ENCODE data around the gene GTF3C1.
"Not testable (repeated sequence)": the region's sequence is repeated elsewhere in the genome, so short reads cannot be mapped to it uniquely, and the experiment has no call there.

Gene GTF3C1

DNA sequence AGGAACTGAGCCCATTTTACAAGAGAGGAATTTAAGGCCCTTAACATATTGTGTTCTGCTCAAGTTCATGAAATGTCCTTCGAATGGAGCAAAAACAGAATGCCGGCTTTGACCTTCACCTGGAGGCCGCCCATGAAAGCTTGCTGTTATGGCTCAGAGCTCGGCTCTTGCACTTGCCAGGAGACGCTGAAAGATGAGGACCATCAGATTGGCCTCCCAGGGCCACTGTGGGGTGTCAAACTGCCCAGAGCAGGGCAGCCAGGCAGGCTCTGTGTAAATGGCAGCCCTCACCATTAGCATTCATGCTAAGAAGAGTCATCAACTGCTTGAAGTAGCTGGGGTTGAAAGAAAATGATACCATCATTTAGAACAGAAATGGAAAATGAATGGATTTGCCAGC lies 108.4 kb downstream of the GTF3C1 start:
- DNase-seq (ENCODE audit: low read depth): no peak

DNA sequence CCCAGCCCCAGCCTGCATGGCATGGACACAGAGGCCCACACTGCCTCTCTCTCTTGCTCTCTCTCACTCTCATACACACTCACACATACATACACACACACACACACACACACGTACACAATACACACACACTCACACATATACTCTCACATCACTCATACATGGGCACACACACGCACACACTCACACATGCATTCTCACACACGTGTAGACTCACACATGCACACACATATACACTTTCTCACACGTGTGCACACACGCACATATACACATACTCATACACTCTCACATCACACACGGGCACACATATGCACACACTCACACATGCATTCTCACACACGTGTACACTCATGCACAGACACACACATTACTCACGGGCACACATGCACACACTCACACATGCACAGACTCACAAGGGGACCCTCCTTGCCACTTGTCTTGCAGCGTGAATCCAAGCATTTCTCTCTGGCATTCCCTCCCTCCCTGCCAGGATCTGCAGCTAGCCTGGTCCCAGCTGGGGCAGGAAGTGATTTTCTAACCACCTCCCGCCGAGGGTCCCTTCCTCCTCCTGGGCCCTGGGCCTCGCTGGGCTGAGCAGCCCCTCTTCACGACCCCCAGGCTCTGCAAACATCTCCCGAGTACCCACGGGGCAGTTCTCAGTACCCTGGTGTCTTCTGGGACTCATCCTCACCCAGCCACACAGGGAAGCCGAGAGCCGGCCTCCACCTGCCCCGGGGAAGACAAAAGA lies 110.3 kb downstream of the GTF3C1 start:
- no peak for DNase-seq (ENCODE audit: low read depth)

DNA sequence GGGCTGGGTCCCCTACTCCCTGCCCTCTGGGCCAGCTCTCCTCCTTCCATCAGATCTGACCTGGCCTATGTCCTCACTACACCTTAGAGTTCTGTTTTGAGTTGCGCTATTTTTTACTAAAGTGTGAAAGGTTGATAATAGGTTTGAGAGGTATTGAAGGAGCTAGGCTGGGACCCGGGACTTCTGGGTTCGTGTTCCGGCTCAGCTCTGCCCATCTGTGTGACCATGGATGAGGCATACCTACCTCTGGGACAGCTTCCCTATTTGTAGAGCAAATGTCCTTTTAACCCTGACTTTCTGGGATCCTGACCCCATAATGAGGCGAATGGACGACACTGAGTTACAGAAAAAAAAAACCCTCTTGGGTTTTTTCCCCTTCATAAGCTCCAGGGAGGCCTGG lies 111.8 kb downstream of the GTF3C1 start:
- DNase-seq (ENCODE audit: low read depth): no peak

DNA sequence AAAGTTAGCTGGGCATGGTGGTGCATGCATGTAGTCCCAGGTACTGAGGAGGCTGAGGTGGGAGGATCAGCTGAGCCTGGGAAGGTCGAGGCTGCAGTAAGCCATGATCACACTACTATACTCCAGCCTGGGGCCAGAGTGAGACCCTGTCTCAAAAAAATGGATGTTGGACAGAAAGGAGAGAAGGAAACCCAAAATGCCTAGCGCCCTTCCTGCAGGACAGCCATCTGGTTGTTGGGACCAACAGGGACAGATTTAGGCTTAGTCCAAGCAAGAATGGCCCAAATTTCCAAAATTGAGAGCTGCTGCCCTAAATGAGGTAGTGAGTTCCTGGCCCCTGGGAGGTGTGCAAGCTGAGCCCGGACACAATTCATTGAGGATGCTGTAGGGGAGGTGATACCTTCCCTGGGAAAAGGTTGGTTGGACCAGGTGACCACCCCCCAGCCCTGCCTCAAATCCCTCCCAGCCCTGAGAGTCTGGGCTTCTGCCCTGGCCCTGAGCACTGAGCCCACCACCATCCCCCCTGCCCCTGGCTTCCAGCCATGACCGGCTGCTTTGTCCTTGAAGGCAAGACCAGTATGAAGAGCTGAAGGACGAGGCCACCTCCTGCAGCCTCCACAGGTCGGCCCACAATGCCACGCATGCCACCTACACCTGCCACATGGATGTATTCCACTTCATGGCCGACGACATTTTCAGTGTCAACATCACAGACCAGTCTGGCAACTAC lies 112.6 kb downstream of the GTF3C1 start:
- no peak for DNase-seq (ENCODE audit: low read depth)

DNA sequence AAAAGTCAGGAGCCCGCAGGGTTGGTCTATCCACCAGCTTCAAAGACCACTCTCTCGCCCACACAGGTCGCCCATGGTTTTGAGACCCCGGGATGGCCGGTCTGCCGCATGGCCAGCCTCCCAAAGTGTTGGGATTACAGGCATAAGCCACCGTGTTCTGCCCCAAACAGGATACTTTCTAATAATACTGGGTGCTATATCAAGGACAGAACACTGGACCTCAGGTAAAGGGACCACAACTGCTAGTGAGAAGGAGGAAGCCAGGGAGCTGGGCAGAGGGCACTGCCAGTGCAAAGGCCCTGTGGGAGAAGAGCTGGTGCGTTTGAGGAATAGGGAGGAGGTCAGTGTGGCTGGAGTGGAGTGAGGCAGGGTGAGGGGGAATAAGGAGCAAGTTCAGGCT lies 113.6 kb downstream of the GTF3C1 start:
- DNase-seq (ENCODE audit: low read depth): no peak

DNA sequence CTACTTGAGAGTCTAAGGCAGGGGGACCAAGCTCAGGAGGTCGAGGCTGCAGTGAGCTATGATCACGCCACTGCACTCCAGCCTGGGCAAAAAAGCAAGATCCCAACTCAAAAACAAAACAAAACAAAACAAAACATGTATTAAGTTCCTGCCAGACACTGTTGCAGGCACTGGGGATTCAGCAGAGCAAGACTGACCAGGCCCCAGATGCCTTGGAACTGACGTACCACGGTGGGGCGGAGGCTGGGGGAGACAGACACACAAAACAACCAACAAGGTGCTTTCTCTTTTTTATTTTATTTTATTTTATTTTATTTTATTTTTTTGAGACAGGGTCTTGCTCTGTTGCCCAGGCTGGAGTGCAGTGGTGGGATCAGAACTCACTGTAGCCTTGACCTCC lies 114.6 kb downstream of the GTF3C1 start:
- DNase-seq (ENCODE audit: low read depth): not testable (repeated sequence)

DNA sequence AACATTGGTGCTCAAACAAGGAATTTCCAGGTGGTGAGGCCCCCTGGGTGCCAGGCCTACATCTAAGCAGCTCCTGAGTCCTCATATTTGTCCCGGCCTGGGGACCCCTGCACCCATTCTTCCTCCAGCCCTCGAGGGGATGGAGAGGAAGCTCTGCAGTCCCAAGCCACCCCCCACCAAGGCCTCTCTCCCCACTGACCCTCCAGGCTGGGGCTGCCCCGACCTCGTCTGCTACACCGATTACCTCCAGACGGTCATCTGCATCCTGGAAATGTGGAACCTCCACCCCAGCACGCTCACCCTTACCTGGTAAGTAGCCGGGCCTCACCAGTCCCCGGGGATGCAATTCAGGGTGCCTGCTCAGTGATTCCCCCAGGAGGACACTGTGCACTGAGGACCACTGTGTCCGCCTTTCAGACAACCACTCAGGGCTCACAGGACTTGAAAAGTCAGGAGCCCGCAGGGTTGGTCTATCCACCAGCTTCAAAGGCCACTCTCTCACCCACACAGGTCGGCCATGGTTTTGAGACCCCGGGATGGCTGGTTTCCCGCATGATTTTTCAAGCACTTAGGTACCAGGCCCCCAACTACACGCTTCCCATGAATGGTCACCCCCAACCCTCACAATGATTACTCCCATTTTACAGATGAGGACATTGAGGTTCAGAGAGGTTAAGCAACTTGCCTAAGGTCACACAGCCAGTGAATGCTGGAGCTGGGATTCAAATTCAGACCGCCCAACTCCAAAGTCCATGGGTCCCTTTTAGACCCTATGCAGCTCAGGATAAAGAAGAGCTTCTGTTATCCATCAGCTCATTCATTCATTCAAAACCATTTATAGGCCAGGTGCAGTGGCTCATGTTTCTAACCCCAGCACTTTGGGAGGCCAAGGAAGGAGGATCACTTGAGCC lies 115.3 kb downstream of the GTF3C1 start:
- DNase-seq (ENCODE audit: low read depth): no peak

DNA sequence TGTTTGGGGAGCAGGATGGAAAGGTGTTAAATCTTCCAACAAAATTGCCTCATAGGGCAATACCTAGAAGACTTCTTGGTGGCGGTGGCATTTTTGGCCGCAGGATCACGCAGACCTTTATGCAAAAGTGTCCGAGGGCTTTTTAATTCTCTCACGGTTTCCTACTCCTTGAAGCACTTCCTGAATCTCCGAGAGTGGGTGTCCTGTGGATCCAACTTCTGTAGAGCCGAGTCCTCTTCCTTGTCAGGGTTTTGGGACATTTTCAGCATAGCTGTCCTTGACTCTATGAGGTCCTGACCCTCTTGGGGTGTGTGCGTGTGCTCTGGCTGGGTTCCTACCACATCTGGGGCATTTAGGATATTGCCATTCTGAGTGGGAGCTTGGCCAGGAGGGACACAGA lies 116.1 kb downstream of the GTF3C1 start:
- DNase-seq (ENCODE audit: low read depth): no peak

DNA sequence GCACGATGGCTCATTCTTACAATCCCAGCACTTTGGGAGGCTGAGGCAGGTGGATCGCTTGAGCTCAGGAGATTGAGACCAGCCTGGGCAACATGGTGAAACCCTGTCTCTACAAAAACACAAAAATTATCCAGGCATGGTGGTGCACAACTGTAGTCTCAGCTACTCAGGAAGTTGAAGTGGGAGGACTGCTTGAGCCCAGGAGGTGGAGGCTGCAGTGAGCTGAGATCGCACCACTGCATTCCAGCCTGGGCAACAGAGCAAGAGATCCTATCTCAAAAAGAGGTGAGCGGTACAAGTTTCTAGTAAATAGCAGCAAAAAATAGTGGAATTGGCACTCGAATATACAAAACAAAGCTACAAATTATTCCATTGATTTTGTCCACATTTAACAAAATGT lies 116.5 kb downstream of the GTF3C1 start:
- not testable (repeated sequence) for DNase-seq (ENCODE audit: low read depth)

DNA sequence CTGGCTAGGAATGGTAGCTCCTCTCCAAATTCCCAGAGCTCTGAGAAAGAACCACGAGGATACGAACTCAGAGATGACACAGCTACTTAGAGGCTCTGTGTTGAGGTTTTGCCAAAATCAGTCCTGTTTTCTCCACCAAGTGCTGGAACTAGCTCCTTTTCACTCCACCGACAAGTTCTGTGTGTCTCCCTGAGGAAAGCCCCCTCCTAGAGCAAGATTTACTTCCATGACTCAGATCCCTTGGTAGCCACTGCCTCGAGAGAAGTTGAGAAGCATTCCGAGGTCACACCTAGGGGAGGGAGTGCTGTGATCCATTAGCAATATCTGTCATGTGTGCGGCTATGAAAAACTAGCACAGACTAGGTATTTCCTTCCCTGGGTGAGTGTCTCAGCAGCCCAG lies 117.2 kb downstream of the GTF3C1 start:
- no peak for DNase-seq (ENCODE audit: low read depth)

DNA sequence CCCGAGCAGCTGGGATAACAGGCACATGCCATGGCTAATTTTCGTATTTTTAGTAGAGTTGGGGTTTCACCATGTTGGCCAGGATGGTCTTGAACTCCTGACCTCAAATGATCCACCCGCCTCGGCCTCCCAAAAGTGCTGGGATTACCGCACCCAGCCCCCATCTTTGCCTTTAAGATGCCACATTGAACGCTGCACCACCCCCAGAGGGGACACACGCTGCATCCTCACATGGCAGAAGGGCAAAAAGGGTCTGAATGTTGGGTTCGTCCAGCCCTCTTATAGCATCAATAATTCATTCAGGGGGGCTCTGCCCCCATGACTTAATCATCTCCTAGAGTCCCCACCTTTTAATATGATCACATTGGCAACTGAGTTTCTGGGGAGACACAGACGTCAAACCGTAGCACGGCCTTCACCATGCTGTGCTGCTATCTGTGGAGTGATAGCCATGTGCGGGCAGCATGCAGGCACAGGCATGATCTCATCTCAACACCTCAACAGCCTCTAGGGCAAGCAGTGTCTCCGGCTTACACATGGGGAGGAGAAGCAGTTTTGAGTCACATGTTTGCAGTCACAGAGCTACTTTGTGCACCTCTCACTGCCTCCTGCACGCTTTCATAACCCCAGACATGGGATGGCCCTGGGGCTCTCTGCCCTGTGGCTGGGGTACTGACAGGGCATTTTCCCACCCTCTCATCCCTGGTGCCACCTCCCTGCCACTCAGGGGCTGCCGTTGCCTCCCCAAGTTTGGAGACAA lies 117.8 kb downstream of the GTF3C1 start:
- no peak for DNase-seq (ENCODE audit: low read depth)

DNA sequence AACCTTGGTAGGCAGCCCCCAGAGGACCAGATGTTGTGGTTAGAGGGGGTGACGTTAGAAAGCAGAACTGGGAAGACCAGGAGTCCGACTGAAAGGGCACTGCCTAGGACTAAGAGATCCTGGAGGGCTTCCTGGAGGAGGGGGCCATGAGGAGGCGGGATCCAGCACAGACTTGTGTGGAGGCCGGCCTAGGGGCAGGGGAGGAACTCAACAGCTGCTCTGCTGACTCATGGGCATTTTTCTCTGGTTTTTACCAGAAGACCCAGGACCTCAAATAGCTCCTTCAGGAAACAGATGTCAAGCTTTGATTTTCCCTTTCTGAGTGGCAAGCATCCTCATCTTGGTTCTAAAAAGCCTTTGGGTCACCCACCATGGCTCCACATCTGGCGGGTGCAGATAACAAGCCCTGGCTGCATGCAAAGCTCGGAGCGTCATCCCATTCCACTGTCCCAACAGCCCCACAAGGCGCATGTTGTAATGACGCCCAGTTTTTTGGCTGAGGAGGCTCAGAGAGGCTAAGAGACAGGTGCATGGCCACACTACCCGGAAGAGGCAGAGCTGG lies 118.7 kb downstream of the GTF3C1 start:
- no peak for DNase-seq (ENCODE audit: low read depth)

DNA sequence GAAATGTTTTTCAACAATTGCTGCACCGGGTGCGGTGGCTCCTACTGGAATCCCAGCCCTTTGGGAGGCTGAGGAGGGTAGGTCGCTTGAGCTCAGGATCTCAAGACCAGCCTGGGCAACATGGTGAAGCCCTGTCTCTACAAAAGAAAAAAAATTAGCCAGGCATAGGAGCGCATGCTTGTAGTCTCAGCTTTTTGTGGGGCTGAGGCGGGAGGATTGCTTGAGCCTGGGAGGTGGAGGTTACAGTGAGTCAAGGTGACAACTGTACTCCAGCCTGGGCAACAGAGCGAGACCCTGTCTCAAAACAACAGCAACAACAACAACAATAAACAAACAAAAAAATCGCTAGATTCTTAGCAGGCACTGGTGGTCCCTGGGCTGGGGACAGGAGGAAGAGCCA lies 119.2 kb downstream of the GTF3C1 start:
- DNase-seq (ENCODE audit: low read depth): no peak

DNA sequence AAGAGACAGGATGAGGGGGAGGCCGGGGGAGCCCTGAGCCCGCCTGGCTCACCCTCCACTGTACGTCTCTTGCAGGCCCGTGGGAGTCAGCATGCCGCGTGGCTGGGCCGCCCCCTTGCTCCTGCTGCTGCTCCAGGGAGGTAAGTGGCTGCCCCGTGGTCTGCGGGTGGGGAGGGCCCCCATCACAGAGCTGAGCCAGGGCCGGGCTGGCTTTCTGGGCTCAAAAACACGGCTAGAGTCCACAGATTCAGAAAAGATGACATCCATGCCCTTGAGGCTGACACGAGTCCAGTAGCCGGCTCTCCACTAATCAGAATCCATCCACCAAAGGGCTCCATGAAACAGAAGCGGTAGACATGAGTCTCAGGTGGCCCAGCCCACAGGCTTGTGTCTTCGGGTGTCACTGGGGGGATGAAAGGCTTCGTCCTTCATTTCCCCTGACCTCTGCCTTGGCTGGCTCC lies 119.7 kb downstream of the GTF3C1 start:
- DNase-seq (ENCODE audit: low read depth): no peak

DNA sequence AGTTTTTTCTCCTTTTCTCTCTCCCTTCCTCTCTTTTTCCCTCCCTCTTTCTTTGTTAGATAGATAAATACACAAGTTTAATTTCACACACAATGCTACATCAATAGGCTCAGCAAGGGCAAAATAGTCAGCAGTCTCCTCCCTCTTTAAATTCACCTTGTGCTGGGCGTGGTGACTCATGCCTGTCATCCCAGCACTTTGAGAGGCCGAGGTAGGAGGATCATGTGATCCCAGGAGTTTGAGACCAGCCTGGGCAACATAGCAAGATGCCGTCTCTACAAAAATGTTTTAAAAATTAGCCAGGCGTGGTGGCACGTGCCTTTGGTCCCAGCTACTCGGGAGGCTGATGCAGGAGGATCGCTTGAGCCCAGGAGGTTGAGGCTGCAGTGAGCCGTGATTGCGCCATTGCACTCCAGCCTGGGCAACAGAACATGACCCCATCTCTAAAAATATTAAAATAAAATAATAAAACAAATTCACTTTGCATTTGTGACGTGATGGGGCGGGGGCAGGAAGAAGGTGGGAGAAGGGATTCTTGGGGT lies 120.3 kb downstream of the GTF3C1 start:
- DNase-seq (ENCODE audit: low read depth): no peak

DNA sequence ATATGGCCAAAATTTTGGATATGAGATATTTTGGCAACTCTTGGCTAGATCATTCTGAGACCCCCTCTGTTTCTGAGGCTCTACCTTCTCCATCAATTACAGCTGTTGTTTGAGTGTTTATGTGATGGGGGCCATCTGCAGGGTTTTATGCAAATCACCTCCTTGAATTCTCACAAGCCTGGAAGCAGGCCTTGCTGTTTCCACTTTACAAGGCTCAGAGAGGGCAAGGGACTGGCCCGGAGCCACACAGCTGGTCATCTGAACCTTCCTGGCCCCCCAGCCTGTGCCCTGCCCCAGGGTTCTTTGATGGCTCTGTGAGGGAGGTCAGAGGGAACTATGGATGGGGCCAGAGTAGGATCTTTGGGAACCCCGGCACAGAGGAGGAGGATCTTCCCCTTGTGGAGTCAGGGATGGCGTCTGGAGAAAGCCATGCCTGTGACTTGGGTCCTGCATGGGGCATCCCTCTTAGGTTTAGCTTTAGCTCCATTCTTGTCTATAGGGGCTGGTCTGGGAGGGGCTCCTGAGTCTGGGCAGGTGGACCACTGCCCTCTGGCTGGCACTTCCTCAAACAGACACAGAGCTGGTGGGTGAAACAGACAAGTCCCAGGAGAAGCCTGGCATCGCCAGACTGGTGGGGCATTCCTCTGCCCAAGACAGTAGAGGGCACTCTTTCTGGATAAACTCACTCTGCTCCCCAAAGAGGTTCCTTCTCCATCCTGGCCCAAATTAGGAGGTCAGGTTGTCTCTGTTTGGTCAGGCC lies 121.5 kb downstream of the GTF3C1 start:
- DNase-seq (ENCODE audit: low read depth): no peak

DNA sequence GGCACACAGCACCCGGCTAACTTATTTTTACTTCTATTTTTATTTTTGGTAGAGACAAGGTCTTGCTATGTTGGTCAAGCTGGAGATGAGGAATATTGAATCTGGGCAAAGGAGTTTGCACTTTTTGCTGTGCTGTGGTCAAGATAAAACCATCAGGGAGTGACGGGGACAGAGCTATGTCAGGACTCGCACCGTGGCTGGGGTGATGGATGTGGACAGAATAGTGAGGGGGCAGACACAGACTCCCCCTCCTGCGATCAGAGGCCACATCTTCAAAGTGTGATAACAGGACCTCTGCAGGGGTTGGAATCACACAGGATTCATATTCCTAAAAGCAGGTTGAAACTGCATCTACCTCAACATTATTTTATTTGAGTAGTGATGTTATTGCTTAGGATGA lies 122.2 kb downstream of the GTF3C1 start:
- no peak for DNase-seq (ENCODE audit: low read depth)

DNA sequence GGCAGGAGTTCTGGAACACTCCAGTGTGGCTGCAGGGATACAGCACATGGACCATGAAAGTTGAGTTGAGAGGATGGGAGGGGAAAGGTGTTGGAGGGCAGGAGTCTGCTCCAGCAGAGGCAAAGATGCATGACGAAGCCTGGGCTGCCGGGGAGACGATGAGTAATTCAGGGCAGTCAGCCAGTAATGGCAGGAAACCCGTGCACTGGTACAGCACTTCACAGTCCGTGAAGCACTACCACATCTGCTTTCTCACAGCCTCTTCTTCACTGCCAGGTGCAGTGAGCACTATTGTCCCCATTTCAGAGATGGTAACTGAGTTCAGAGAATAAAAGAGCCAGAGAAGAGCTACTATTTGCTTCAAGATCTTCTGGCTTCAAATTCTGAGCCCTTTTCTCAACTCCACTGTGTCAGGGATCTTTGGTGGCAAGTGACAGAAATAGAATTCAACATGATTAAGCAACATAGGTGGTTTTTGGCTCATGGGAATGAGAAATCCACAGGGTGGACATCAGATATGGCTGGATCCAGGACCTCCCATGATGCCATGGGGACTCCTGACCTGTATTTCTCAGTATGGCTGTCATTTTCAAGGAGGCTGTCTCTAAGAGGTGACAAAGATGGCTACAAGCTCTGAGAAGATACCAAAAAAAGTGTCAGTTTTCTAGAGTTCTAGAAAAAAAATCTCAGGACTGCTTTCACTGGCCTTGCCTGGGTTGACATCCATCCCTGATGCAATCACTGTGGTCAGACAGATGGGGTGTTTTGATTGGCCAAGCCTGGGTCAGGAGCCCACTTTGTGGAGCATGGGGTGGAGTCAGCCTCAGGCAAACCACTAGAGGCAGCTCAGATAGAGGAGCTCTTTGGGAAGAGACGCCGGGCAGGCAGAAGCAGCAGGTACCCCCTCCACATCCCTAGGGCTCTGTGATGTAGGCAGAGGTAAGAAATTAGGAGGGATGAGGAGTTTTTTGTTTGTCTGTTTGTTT lies 123.0 kb downstream of the GTF3C1 start:
- peak; percentile 53 for DNase-seq (ENCODE audit: low read depth)

DNA sequence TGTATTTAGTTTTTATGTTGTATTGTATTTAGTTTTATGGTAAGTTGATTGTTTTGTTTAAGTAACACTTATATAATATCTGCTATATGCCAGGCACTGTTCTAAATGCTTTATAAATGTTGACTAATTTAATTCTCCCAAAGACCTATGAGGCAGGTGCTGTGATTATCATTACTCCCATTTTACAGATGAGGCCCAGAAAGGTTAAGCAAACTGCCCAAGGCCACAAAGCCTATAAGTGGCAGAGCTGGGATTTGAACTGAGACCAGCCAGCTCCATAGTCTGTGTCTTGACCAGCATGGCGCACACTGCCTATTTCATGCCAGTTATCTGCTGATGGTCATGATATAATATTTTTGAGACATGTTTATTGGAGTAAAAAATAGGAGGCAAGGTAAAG lies 123.8 kb downstream of the GTF3C1 start:
- DNase-seq (ENCODE audit: low read depth): no peak

Measured in stimulated activated CD8-positive, alpha-beta memory T cell treated with anti-CD3 and anti-CD28 coated beads, Interleukin-7, amount 100 ng/mL, for 24 hours (primary cell).